AG10803 (cell line): ENCODE measurements around the gene TLE6.
"Not testable (repeated sequence)": the region's sequence is repeated elsewhere in the genome, so short reads cannot be mapped to it uniquely, and the experiment has no call there.

Experiments used
- DNase-seq: peaks from one replicate; pipeline ENCODE4 v3.0.0; 2010; ENCODE audit warnings: low read depth
- H3K4me3 ChIP-seq: 2 replicates; pipeline ENCODE4 v1.5.1; 2011; ENCODE audit warnings: mild to moderate bottlenecking, low read length, control low read depth
- TF ChIP-seq, protein P1 (sequence below): conservative IDR thresholded peaks from 2 replicates; pipeline ENCODE4 v1.5.1; 2011; ENCODE audit warnings: mild to moderate bottlenecking, low read length, control low read depth, inconsistent platforms

The TLE6 gene

DNA sequence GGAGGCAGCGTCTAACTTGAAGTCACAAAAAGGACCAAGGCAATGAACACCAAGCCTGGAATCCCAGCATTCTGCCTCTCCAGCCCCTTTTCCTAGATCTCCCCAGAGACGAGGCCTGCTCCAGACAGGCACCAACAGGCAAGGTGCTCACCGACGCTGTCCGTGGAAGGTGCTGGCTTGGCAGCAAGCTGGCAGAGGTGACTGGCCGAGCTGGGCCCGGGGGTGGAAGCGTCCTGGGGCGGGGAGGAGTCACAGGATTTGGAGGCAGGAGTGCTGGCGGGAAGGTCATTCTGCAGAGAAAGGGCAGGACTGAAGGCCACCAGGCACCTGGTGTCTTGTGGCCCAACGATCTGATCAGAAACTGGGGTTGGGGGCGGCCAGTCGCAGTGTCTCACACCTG is 33.5 kb downstream of the TLE6 start:
- H3K4me3 ChIP-seq = no peak overlapping the region
- no peak for DNase-seq
- TF ChIP-seq, protein P1, sequence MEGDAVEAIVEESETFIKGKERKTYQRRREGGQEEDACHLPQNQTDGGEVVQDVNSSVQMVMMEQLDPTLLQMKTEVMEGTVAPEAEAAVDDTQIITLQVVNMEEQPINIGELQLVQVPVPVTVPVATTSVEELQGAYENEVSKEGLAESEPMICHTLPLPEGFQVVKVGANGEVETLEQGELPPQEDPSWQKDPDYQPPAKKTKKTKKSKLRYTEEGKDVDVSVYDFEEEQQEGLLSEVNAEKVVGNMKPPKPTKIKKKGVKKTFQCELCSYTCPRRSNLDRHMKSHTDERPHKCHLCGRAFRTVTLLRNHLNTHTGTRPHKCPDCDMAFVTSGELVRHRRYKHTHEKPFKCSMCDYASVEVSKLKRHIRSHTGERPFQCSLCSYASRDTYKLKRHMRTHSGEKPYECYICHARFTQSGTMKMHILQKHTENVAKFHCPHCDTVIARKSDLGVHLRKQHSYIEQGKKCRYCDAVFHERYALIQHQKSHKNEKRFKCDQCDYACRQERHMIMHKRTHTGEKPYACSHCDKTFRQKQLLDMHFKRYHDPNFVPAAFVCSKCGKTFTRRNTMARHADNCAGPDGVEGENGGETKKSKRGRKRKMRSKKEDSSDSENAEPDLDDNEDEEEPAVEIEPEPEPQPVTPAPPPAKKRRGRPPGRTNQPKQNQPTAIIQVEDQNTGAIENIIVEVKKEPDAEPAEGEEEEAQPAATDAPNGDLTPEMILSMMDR = no peak

DNA sequence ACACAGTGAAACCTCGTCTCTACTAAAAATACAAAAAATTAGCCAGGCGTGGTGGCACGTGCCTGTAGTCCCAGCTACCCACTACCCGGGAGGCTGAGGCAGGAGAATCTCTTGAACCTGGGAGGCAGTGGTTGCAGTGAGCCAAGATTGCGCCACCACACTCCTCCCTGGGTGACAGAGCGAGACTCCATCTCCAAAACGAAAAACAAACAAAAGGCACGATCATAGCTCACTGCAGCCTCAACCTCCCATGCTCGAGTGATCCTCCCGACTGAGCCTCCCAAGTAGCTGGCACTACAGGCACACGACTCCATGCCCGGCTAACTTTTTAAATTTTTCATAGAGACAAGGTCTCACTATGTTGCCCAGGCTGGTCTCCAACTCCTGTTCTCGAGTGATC is 34.7 kb downstream of the TLE6 start:
- not testable (repeated sequence) for H3K4me3 ChIP-seq, DNase-seq

DNA sequence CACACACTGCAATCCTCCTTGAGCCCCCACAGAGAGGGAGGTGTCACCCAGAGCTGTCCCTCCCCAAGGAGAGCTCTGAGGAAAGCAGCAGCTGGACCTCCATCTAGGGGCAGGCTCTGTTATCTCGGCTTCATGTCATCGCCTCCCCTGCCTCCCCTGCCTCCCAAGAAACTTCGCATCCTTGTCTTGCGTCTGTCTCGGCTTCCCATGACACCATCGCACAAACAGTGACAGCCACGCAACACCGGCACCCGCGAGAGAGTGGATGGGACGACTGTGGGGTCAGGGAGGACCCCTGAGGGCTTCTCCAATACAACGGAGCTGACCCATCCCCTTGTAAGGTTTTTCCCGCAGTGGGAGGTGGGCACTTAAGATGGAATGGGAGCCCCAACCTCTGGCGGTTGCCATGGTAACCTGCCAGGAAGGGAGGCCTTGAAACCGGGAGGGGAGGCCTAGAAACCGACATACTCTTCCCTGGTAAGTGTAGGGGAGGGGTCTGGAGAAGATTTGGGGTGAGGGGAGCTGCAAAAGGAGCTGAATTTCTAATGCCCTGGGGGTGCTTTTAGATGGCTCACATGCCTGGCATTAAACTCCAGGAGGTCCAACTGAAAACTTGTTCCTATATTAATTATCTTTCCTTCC is 35.4 kb downstream of the TLE6 start:
- H3K4me3 ChIP-seq = no peak overlapping the region
- no peak for DNase-seq
- TF ChIP-seq, protein P1 = no peak

DNA sequence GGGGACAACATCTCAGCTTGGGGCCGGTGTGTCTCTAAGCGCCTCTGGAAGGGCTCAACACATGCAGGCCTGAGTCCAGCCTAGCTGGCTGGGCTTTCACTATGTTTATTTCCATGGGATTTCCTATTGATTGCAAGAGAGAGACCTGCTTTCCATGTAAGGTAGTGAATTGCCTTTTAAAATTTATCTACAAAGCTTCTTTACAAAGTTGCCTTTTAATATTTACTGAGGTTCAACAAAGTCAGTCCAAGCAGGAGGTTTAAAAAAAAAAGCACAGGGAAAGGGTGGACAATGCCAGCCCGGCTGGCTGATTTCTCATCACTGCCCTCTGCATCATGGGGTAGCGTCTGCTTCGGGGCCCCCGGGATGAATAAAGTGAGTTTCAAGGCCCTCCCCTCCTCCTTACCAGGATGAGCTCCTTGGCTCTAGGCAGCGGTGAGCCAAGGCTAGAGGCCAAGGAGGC is 35.9 kb downstream of the TLE6 start:
- H3K4me3 ChIP-seq = no peak overlapping the region
- DNase-seq = no peak
- TF ChIP-seq, protein P1 = no peak

DNA sequence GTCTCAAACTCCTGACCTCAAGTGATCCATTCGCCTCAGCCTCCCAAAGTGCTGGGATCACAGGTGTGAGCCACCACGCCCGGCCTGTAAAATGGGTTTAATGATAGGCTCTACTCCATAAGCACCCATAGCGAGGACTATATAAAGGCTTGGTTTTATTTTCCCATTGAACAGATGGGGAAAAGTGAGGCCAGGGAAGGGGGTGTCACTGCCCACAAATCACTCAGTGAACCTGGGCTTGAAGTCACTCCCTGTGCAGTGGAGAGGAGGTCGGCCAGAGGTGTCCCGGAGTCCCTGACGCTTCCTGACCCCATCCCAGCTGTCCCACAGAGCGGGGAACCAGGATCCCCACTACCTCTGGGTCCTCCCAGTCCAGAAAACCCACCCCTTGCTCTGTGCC is 36.8 kb downstream of the TLE6 start:
- no peak for DNase-seq
- TF ChIP-seq, protein P1 = no peak

DNA sequence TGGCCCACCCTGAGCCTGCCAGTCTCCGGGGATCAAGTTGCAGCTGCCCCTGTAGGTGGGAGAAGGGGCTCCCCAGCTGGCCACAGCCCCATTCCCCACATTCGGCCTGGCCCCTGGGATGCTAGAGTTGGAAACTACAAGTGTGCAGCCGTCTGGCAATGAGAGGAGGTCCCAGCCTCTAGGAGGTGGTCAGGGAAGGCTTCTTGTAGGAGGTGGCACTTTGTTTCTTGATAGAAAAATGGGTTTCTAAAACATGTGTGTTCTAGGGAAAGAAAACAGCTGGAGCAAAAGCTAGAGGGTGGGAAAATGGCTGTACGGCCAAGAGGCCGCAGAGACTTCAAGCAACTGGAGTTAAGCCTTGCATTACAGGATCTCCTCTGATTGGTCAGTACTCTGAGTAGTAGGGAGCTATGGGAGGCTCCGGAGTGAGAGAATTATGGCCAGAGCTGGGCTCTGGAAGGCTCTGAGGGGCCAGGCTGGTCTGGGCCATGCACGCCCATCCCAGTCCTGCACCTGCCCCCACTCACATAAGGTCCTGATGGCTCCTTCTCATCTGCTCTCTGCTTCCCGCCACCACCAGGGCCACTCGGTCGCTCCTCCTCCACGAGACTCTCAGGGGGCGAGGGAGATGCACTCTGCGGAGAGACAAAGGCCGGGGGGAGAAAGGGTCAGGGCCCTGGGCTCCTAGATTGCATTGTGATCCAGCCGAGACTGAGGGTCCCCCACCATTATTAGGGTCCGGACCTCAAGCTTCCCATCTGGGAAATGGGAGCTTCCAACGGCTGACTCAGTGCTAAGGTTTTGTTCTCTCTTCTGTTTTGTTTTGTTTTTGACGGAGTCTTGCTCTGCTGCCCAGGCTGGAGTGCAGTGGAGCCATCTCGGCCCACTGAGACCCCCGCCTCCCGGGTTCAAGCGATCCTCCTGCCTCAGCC is 38.0 kb downstream of the TLE6 start:
- TF ChIP-seq, protein P1 = no peak
- DNase-seq = no peak
- H3K4me3 ChIP-seq = no peak overlapping the region

More for the DNA sequence above, 36.8 kb downstream of the TLE6 start:
- no peak overlapping the region for H3K4me3 ChIP-seq

DNA sequence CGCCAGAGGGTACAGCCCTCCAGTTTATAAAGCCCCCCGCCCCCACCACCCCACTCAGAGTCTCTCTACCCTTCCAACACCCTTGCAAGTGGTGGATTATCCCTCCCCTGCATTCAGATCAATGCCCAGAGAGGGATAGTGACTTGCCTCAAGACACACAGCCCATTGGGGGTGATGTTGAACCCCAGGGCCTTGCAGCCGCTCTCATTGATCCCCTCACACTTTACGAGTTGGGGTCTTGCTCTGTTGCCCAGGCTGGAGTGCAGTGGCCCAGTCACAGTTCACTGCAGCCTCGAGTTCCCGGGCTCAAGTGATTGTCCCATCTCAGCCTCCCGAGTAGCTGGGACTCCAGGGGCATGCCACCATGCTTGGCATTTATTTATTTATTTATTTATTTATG is 40.6 kb downstream of the TLE6 start:
- TF ChIP-seq, protein P1 = no peak
- no peak for DNase-seq
- no peak overlapping the region for H3K4me3 ChIP-seq
